Panc1 (cell line): ENCODE results near the gene VPS33B. TPM values are rescaled to one million over a fixed set of nuclear protein-coding genes. Genes with fewer than 3 reads are reported as not detected.

Experiments used
- ATAC-seq: fragments of 200-7000 bp; cut with Tn5 transposase; 2 replicates; pipeline ENCODE4 v1.9.1; 2020; ENCODE audit warnings: mild to moderate bottlenecking, moderate library complexity
- BruUV-seq: library from RNA; stranded (reverse); fragments of 400-500 nt; replicated peaks from 2 replicates; lab custom pipeline; 2021; lab: Mats Ljungman, UMichigan
- CTCF ChIA-PET: fragments of 300-600 bp; sonication (Branson Sonifier 250); formaldehyde crosslinking; loops from one replicate; lab custom pipeline; 2022; ENCODE audit warnings: antibody characterized with exemption; lab: Charles Lee
- POLR2A ChIA-PET: fragments of 300-600 bp; sonication (Branson Sonifier 250); formaldehyde crosslinking; loops from one replicate; lab custom pipeline; 2022; ENCODE audit warnings: antibody characterized with exemption; lab: Charles Lee
- DNase-seq: peaks from one replicate; pipeline ENCODE4 v3.0.0-alpha.2; 2010; ENCODE audit warnings: low read depth, low spot score
- H3K27ac ChIP-seq: 2 replicates; pipeline ENCODE4 v1.5.1; 2011; ENCODE audit warnings: mild to moderate bottlenecking, low read length, inconsistent platforms
- H3K27me3 ChIP-seq: fragments of 200-500 bp; sonication (Bioruptor generic); 2 replicates; pipeline ENCODE4 v1.6.0; 2014; ENCODE audit warnings: low read length, inconsistent platforms; ENCODE audit not compliant: control insufficient read depth, insufficient read depth
- H3K36me3 ChIP-seq: fragments of 200-500 bp; sonication (Bioruptor generic); 2 replicates; pipeline ENCODE4 v1.5.1; 2014; ENCODE audit warnings: inconsistent platforms, mild to moderate bottlenecking, low read length, moderate library complexity; ENCODE audit not compliant: control insufficient read depth, insufficient read depth
- H3K4me1 ChIP-seq: 2 replicates; pipeline ENCODE4 v1.5.1; 2011; ENCODE audit warnings: inconsistent platforms, mild to moderate bottlenecking, low read length, moderate library complexity; ENCODE audit not compliant: control insufficient read depth, insufficient read depth
- H3K4me3 ChIP-seq, 2 experiments: 2 replicates each; pipeline ENCODE4 v1.5.1; 2011 to 2012; ENCODE audit warnings: low read depth in 2 of 2, low read length in 2 of 2, mild to moderate bottlenecking in 2 of 2, inconsistent platforms in 1 of 2, moderate library complexity in 1 of 2
- H3K9me3 ChIP-seq: fragments of 200-500 bp; sonication (Bioruptor generic); 2 replicates; pipeline ENCODE4 v1.5.1; 2014; ENCODE audit warnings: low read depth, mild to moderate bottlenecking, inconsistent platforms, low read length, moderate library complexity; ENCODE audit not compliant: control insufficient read depth, insufficient read depth
- CTCF ChIP-seq: fragments of 450-650 bp; IDR thresholded peaks from 2 replicates; pipeline ENCODE4 v1.5.1; 2017; ENCODE audit warnings: mild to moderate bottlenecking
- POLR2AphosphoS5 ChIP-seq: IDR thresholded peaks from 2 replicates; pipeline ENCODE4 v1.6.1; 2012; ENCODE audit warnings: mild to moderate bottlenecking, low read depth, low read length, moderate library complexity
- SIN3A ChIP-seq: IDR thresholded peaks from 2 replicates; pipeline ENCODE4 v1.6.1; 2012; ENCODE audit warnings: low read depth, mild to moderate bottlenecking, low read length, moderate library complexity, borderline replicate concordance; ENCODE audit not compliant: insufficient read depth
- TCF7L2 ChIP-seq: IDR thresholded peaks from 2 replicates; pipeline ENCODE4 v1.6.1; 2011; ENCODE audit warnings: mild to moderate bottlenecking, low read depth, low read length, inconsistent platforms
- in situ Hi-C: cut with HindIII; loops from 2 replicates; pipeline ENCODE4 v1.10.0; 2016; ENCODE audit warnings: low sequenced_read_pairs, low pct_unique_long_range_greater_than_20kb
- intact Hi-C: fragments of 100-400 bp; cut with micrococcal nuclease; formaldehyde crosslinking; loops from one replicate; pipeline ENCODE4 v1.10.0; 2022; ENCODE audit not compliant: unreplicated experiment
- total RNA-seq: library from RNA; stranded (reverse); gene quantifications from one replicate; pipeline ENCODE4 v1.2.1, GENCODE V29; 2021; ENCODE audit not compliant: unreplicated experiment
- TF ChIP-seq, protein P1 (sequence below), 2 experiments: IDR thresholded peaks; 2 replicates each; pipeline ENCODE4 v1.6.1; 2011 to 2012; ENCODE audit warnings: low read depth in 2 of 2, control low read depth in 1 of 2, low read length in 1 of 2, mild to moderate bottlenecking in 1 of 2, moderate library complexity in 1 of 2; ENCODE audit not compliant: insufficient read depth in 1 of 2

VPS33B gene
- total RNA-seq, 1 experiment from 2014 or later = 16.3 TPM

- no peaks in the 10 kb centered on the region for H3K9me3 ChIP-seq
- in situ Hi-C loops (no loop called here), intact Hi-C loops (loop anchor here (2.0 kb wide), 2 partner anchors 92 to 314 kb away; no protein-coding TSS in a partner anchor)
- H3K27ac ChIP-seq = peak overlapping the region; percentile 96
- H3K4me3 ChIP-seq = peak overlapping the region; percentile 77 to 81
- ChIA-PET CTCF (interaction anchor here (0.6 to 3.4 kb wide), 10 partner anchors 8 to 551 kb away, joined by 3 to 16 read pairs (median 5); partner anchors contain the start of gene HDDC3), POLR2A (interaction anchor here (0.6 kb wide), 1 partner anchor 22 kb away, joined by 3 read pairs; no protein-coding TSS in a partner anchor)
- no peaks in the 10 kb centered on the region for H3K27me3 ChIP-seq
- H3K36me3 ChIP-seq = no peaks in the 10 kb centered on the region; the same call in 1 of the 2 replicates
- peaks cover 17% of the 10 kb centered on the region for H3K4me1 ChIP-seq
- DNase-seq (no peak), ATAC-seq (peak; percentile 51)
- no TSS peak for BruUV-seq
- no peak for TF ChIP-seq POLR2AphosphoS5
- peak; percentile 99 for TF ChIP-seq CTCF
- no peak for TF ChIP-seq SIN3A
These were observed 65.9 kb downstream of the VPS33B start for GRCh38 chr15:90956274-90957030.

- ChIA-PET CTCF (interaction anchor here (0.6 to 3.4 kb wide), 4 partner anchors 24 to 94 kb away, joined by 3 to 16 read pairs (median 5); partner anchors contain the start of gene HDDC3), POLR2A (interaction anchor here (0.6 kb wide), 1 partner anchor 21 kb away, joined by 3 read pairs; no protein-coding TSS in a partner anchor)
- no peak for ATAC-seq
- Histone ChIP-seq H3K4me1 (peaks cover 17% of the 10 kb centered on the region), H3K27me3 (no peaks in the 10 kb centered on the region), H3K27ac (peak overlapping the region; percentile 96), H3K36me3 (no peaks in the 10 kb centered on the region; the same call in 1 of the 2 replicates), H3K9me3 (no peaks in the 10 kb centered on the region), H3K4me3 (peak overlapping the region; percentile 77 to 81)
- TF ChIP-seq CTCF (no peak), SIN3A (no peak), TCF7L2 (no peak), POLR2AphosphoS5 (no peak)
- TF ChIP-seq, protein P1, sequence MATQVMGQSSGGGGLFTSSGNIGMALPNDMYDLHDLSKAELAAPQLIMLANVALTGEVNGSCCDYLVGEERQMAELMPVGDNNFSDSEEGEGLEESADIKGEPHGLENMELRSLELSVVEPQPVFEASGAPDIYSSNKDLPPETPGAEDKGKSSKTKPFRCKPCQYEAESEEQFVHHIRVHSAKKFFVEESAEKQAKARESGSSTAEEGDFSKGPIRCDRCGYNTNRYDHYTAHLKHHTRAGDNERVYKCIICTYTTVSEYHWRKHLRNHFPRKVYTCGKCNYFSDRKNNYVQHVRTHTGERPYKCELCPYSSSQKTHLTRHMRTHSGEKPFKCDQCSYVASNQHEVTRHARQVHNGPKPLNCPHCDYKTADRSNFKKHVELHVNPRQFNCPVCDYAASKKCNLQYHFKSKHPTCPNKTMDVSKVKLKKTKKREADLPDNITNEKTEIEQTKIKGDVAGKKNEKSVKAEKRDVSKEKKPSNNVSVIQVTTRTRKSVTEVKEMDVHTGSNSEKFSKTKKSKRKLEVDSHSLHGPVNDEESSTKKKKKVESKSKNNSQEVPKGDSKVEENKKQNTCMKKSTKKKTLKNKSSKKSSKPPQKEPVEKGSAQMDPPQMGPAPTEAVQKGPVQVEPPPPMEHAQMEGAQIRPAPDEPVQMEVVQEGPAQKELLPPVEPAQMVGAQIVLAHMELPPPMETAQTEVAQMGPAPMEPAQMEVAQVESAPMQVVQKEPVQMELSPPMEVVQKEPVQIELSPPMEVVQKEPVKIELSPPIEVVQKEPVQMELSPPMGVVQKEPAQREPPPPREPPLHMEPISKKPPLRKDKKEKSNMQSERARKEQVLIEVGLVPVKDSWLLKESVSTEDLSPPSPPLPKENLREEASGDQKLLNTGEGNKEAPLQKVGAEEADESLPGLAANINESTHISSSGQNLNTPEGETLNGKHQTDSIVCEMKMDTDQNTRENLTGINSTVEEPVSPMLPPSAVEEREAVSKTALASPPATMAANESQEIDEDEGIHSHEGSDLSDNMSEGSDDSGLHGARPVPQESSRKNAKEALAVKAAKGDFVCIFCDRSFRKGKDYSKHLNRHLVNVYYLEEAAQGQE (IDR thresholded peaks at IDR 0.05; ENCODE audit: insufficient read depth in 1 of 2, low read depth in 2 of 2, low read length in 1 of 2) = no peak
- BruUV-seq = no TSS peak
- intact Hi-C loops = loop anchor here (2.0 kb wide), 2 partner anchors 93 to 315 kb away; no protein-coding TSS in a partner anchor
- DNase-seq = no peak
- in situ Hi-C loops = no loop called here
These were observed 66.6 kb downstream of the VPS33B start for GRCh38 chr15:90955624-90956273.
